SU-DHL-6 (cell line): ENCODE data around the gene GNPTAB.

ENCODE experiments used
- EZH2phosphoT487 ChIP-seq: fragments of 200-600 bp; sonication (generic), shearing (Covaris generic); conservative IDR thresholded peaks from 2 replicates; pipeline ENCODE4 v1.6.1; 2018; ENCODE audit warnings: mild to moderate bottlenecking, antibody characterized with exemption, low read length, moderate library complexity, mixed read lengths
- TF ChIP-seq, protein P1 (sequence below): fragments of 200-600 bp; sonication (generic); IDR thresholded peaks from one replicate; pipeline ENCODE4 v1.5.1; 2017; ENCODE audit warnings: antibody characterized with exemption, mild to moderate bottlenecking, low read length, moderate library complexity; ENCODE audit not compliant: insufficient read depth, poor library complexity, severe bottlenecking

GRCh38 chr12:101813117-101813516 is 17.6 kb downstream of the GNPTAB start:
- TF ChIP-seq, protein P1, sequence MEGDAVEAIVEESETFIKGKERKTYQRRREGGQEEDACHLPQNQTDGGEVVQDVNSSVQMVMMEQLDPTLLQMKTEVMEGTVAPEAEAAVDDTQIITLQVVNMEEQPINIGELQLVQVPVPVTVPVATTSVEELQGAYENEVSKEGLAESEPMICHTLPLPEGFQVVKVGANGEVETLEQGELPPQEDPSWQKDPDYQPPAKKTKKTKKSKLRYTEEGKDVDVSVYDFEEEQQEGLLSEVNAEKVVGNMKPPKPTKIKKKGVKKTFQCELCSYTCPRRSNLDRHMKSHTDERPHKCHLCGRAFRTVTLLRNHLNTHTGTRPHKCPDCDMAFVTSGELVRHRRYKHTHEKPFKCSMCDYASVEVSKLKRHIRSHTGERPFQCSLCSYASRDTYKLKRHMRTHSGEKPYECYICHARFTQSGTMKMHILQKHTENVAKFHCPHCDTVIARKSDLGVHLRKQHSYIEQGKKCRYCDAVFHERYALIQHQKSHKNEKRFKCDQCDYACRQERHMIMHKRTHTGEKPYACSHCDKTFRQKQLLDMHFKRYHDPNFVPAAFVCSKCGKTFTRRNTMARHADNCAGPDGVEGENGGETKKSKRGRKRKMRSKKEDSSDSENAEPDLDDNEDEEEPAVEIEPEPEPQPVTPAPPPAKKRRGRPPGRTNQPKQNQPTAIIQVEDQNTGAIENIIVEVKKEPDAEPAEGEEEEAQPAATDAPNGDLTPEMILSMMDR: no peak
- TF ChIP-seq EZH2phosphoT487: no peak
